ENCODE data around the gene SOHLH1.

DNA sequence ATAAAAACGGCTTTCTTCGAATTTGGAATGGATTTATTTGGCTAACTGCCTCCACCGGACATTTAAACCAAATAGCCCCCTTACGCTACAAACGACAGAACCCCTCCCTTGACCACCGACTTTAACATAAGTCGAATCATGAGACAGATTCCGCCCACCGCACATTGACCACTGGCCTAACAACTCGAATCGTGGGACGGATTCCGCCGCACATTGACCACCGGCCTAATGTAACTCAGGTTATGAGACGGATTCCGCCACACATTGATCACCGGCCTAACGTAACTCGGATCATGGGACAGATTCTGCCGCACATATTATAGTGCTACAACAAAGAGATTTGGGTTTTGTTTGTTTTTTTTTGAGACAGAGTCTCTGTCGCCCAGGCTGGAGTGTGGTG is 38.9 kb downstream of the SOHLH1 start:
- TF ChIP-seq, protein P1, sequence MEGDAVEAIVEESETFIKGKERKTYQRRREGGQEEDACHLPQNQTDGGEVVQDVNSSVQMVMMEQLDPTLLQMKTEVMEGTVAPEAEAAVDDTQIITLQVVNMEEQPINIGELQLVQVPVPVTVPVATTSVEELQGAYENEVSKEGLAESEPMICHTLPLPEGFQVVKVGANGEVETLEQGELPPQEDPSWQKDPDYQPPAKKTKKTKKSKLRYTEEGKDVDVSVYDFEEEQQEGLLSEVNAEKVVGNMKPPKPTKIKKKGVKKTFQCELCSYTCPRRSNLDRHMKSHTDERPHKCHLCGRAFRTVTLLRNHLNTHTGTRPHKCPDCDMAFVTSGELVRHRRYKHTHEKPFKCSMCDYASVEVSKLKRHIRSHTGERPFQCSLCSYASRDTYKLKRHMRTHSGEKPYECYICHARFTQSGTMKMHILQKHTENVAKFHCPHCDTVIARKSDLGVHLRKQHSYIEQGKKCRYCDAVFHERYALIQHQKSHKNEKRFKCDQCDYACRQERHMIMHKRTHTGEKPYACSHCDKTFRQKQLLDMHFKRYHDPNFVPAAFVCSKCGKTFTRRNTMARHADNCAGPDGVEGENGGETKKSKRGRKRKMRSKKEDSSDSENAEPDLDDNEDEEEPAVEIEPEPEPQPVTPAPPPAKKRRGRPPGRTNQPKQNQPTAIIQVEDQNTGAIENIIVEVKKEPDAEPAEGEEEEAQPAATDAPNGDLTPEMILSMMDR (conservative IDR thresholded peaks at IDR 0.05 in 1 of 2, IDR thresholded peaks at IDR 0.05 in 1 of 2; ENCODE audit: low read depth in 1 of 2, low read length in 2 of 2): no peak
- TF ChIP-seq EZH2 (IDR thresholded peaks at IDR 0.05; ENCODE audit: low read length, missing control alignments): no peak

Measured in fibroblast of lung (primary cell).